Bladder microvascular endothelial cell (primary cell): Measurements from ENCODE around the gene PRR9. TPM values are rescaled to one million over a fixed set of nuclear protein-coding genes. Genes with fewer than 3 reads are reported as not detected.

Experiments
- total RNA-seq: library from RNA; depleted of rRNA; stranded (reverse); fragments of >200 nt; gene quantifications from 2 replicates; pipeline ENCODE4 v1.2.3, GENCODE V29; 2014

The PRR9 gene
- not detected in 2 replicates for total RNA-seq

GRCh38 chr1:153217212-153217611 is at the start of gene PRR9:
PRR9 (plus strand) TSS chr1:153217584; CDS start chr1:153218145, 561 bp downstream.

GRCh38 chr1:153203130-153203529 is 14.3 kb upstream of the PRR9 start, which contains the start of gene LELP1:
LELP1 (plus strand) TSS chr1:153203430; CDS start chr1:153204708, 1,278 bp downstream.

GRCh38 chr1:153259387-153259786 is 42.0 kb downstream of the PRR9 start, which contains the start of gene LORICRIN:
LORICRIN (plus strand) TSS chr1:153259687; CDS start chr1:153260950, 1,263 bp downstream.

Other genes with a start within 250 kb of the PRR9 start
- not detected in 2 replicates for gene SPRR4, start 246.9 kb upstream of the PRR9 start, total RNA-seq
- not detected in 2 replicates for gene SPRR1A, start 233.5 kb upstream of the PRR9 start, total RNA-seq
- gene SPRR3, start 215.8 kb upstream of the PRR9 start, total RNA-seq = not detected in 2 replicates
- gene SPRR1B, start 186.4 kb upstream of the PRR9 start, total RNA-seq = not detected in 2 replicates
- not detected in 2 replicates for gene SPRR2D, start 176.5 kb upstream of the PRR9 start, total RNA-seq
- gene SPRR2A, start 160.1 kb upstream of the PRR9 start, total RNA-seq = not detected in 2 replicates
- not detected in 2 replicates for gene SPRR2B, start 146.0 kb upstream of the PRR9 start, total RNA-seq
- gene SPRR2E, start 123.1 kb upstream of the PRR9 start, total RNA-seq = not detected in 2 replicates
- not detected in 2 replicates for gene SPRR2F, start 104.1 kb upstream of the PRR9 start, total RNA-seq
- not detected in 2 replicates for gene SPRR2G, start 66.7 kb upstream of the PRR9 start, total RNA-seq
- not detected in 2 replicates for gene LELP1, start 14.2 kb upstream of the PRR9 start, total RNA-seq
- gene LORICRIN, start 42.1 kb downstream of the PRR9 start, total RNA-seq = not detected in 2 replicates
- 0.16 TPM in 1 of 2 replicates, not detected in the other for gene PGLYRP3, start 95.4 kb downstream of the PRR9 start, total RNA-seq
- gene PGLYRP4, start 131.3 kb downstream of the PRR9 start, total RNA-seq = not detected in 2 replicates
- 0.97 and 1.2 TPM in 2 replicates for gene S100A9, start 140.3 kb downstream of the PRR9 start, total RNA-seq
- not detected in 2 replicates for gene S100A12, start 158.0 kb downstream of the PRR9 start, total RNA-seq
- gene S100A8, start 173.5 kb downstream of the PRR9 start, total RNA-seq = not detected in 2 replicates
- not detected in 2 replicates for gene S100A7A, start 198.9 kb downstream of the PRR9 start, total RNA-seq
- not detected in 2 replicates for gene S100A7, start 243.1 kb downstream of the PRR9 start, total RNA-seq